Mesendoderm (in vitro differentiated cells): ENCODE data around the gene PABPC1L.

Source experiments
- DNase-seq: peaks from one replicate; pipeline ENCODE4 v3.0.0; 2013
- H2AK5ac ChIP-seq: 2 replicates; pipeline ENCODE4 v1.6.1; 2013; ENCODE audit warnings: low read length, inconsistent platforms
- H2BK120ac ChIP-seq: 2 replicates; pipeline ENCODE4 v1.6.1; 2013; ENCODE audit warnings: low read depth, mild to moderate bottlenecking, low read length, moderate library complexity, mixed read lengths
- H2BK15ac ChIP-seq: replicated peaks from 2 replicates; pipeline ENCODE4 v1.6.1; 2013; ENCODE audit warnings: low read depth, mild to moderate bottlenecking, moderate library complexity
- H2BK5ac ChIP-seq: 2 replicates; pipeline ENCODE4 v1.6.1; 2013; ENCODE audit warnings: low read length, inconsistent platforms
- H3K18ac ChIP-seq: 2 replicates; pipeline ENCODE4 v1.6.1; 2013; ENCODE audit warnings: mild to moderate bottlenecking, low read length, mixed read lengths
- H3K23ac ChIP-seq: one replicate; pipeline ENCODE4 v1.6.1; 2013; ENCODE audit warnings: low read length
- H3K27ac ChIP-seq: 2 replicates; pipeline ENCODE4 v1.5.1; 2013; ENCODE audit warnings: low read depth, mild to moderate bottlenecking, inconsistent platforms, low read length, moderate library complexity
- H3K27me3 ChIP-seq: 2 replicates; pipeline ENCODE4 v1.6.1; 2013; ENCODE audit warnings: low read length, control low read depth, mild to moderate bottlenecking, inconsistent platforms; ENCODE audit not compliant: insufficient read depth, poor library complexity
- H3K36me3 ChIP-seq: 2 replicates; pipeline ENCODE4 v1.6.1; 2013; ENCODE audit warnings: low read length, inconsistent platforms; ENCODE audit not compliant: control insufficient read depth, insufficient read depth
- H3K4ac ChIP-seq: one replicate; pipeline ENCODE4 v1.6.1; 2013; ENCODE audit warnings: low read depth, mild to moderate bottlenecking, low read length, moderate library complexity
- H3K4me1 ChIP-seq: 2 replicates; pipeline ENCODE4 v1.6.1; 2013; ENCODE audit warnings: low read depth, low read length, inconsistent platforms; ENCODE audit not compliant: control insufficient read depth
- H3K4me2 ChIP-seq: 2 replicates; pipeline ENCODE4 v1.6.1; 2013; ENCODE audit warnings: low read length
- H3K4me3 ChIP-seq: 2 replicates; pipeline ENCODE4 v1.5.1; 2013; ENCODE audit warnings: mild to moderate bottlenecking, low read length
- H3K56ac ChIP-seq: one replicate; pipeline ENCODE4 v1.6.1; 2013; ENCODE audit warnings: low read length
- H3K79me1 ChIP-seq: 2 replicates; pipeline ENCODE4 v1.6.1; 2013; ENCODE audit warnings: low read length, inconsistent platforms
- H3K79me2 ChIP-seq: 2 replicates; pipeline ENCODE4 v1.6.1; 2013; ENCODE audit warnings: mild to moderate bottlenecking, low read length; ENCODE audit not compliant: control insufficient read depth, insufficient read depth
- H3K9ac ChIP-seq: 2 replicates; pipeline ENCODE4 v1.6.1; 2013; ENCODE audit warnings: low read length, inconsistent platforms
- H4K5ac ChIP-seq: one replicate; pipeline ENCODE4 v1.6.1; 2013; ENCODE audit warnings: low read length
- H4K8ac ChIP-seq: one replicate; pipeline ENCODE4 v1.6.1; 2013; ENCODE audit warnings: low read depth, mild to moderate bottlenecking, control low read depth, low read length, moderate library complexity
- WGBS: extraction: QIAGEN DNeasy Blood & Tissue Kit; methylation state at CpG from one replicate; pipeline ENCODE4 v1.1.7; 2013; ENCODE audit warnings: low lambda C conversion rate, missing lambda C conversion rate; ENCODE audit not compliant: insufficient coverage; ENCODE audit errors: extremely low coverage; 5-methylcytosine and 5-hydroxymethylcytosine counted together

Gene PABPC1L

GRCh38 chr20:44914924-44915323, 5.1 kb downstream of the PABPC1L start:
- H3K9ac ChIP-seq, result no peak overlapping the region
- H3K36me3 ChIP-seq, result peaks cover 16% of the 10 kb centered on the region
- no peak overlapping the region for H2AK5ac ChIP-seq
- H2BK5ac ChIP-seq, result no peak overlapping the region
- H3K56ac ChIP-seq, result no peak overlapping the region
- no peak for DNase-seq
- no peak overlapping the region for H2BK15ac ChIP-seq
- H3K18ac ChIP-seq, result no peak overlapping the region
- no peak overlapping the region for H3K27ac ChIP-seq
- H4K5ac ChIP-seq, result no peak overlapping the region
- no peak overlapping the region for H3K4ac ChIP-seq
- no peak overlapping the region for H3K4me3 ChIP-seq
- no peak overlapping the region for H2BK120ac ChIP-seq
- H3K79me1 ChIP-seq, result peaks cover 7% of the 10 kb centered on the region
- WGBS, result no CpG with 5 or more reads among the region's 1 CpG
- H3K4me2 ChIP-seq, result no peak overlapping the region
- H4K8ac ChIP-seq, result no peak overlapping the region
- H3K4me1 ChIP-seq, result peaks cover 4% of the 10 kb centered on the region
- peaks cover 2% of the 10 kb centered on the region for H3K79me2 ChIP-seq
- H3K27me3 ChIP-seq, result no peaks in the 10 kb centered on the region
- H3K23ac ChIP-seq, result no peak overlapping the region

DNA sequence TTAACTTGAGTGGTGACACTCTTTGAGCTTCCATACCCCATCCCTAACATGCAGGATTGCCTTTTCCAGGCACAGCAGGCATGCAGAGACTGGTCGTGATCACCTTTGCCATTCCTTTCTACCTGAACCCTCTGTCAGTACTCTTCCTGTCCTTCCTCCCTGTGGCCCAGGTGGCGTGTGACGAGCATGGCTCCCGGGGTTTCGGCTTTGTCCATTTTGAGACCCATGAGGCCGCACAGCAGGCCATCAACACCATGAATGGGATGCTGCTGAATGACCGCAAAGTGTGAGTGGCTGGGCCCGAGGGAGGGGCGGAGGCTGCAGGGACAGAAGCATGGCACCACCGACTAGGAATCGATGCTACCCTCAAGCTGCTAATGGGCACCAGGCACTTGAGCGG, 6.7 kb downstream of the PABPC1L start:
- WGBS, result no CpG with 5 or more reads among the region's 12 CpGs
- no peak overlapping the region for H2BK15ac ChIP-seq
- H3K79me1 ChIP-seq, result peaks cover 7% of the 10 kb centered on the region
- no peak overlapping the region for H3K9ac ChIP-seq
- no peaks in the 10 kb centered on the region for H3K27me3 ChIP-seq
- no peak overlapping the region for H3K56ac ChIP-seq
- H3K23ac ChIP-seq, result no peak overlapping the region
- peaks cover 16% of the 10 kb centered on the region for H3K36me3 ChIP-seq
- H2AK5ac ChIP-seq, result no peak overlapping the region
- H3K4ac ChIP-seq, result no peak overlapping the region
- no peak overlapping the region for H3K4me2 ChIP-seq
- H4K5ac ChIP-seq, result no peak overlapping the region
- DNase-seq, result no peak
- H2BK5ac ChIP-seq, result no peak overlapping the region
- H3K4me1 ChIP-seq, result peaks cover 4% of the 10 kb centered on the region
- no peak overlapping the region for H3K4me3 ChIP-seq
- no peak overlapping the region for H4K8ac ChIP-seq
- H2BK120ac ChIP-seq, result no peak overlapping the region
- H3K79me2 ChIP-seq, result no peaks in the 10 kb centered on the region
- no peak overlapping the region for H3K18ac ChIP-seq
- no peak overlapping the region for H3K27ac ChIP-seq

DNA sequence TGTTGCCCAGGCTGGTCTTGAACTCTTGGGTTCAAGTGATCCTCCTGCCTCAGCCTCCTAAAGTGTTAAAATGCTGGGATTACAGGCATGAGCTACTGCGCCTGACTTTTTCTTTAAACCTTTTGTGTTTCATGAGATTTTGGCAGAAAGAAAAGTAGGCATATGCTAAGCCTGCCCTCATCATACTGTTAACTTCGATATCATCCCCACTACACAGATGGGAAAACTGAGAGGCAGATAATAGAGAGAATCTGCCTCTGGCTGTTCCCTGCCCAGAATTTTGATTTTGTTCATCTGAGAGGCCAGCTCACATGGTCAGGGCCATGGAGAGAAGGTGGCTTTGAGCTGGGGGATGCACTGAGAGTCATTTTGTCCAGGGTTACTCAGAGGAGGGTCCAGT, 7.5 kb downstream of the PABPC1L start:
- Histone ChIP-seq H3K79me2 (no peaks in the 10 kb centered on the region), H2AK5ac (no peak overlapping the region), H3K36me3 (peaks cover 16% of the 10 kb centered on the region), H2BK15ac (no peak overlapping the region), H3K23ac (no peak overlapping the region), H3K4ac (no peak overlapping the region), H3K27me3 (no peaks in the 10 kb centered on the region), H3K79me1 (peaks cover 3% of the 10 kb centered on the region), H3K56ac (no peak overlapping the region), H2BK5ac (no peak overlapping the region), H2BK120ac (no peak overlapping the region), H4K8ac (no peak overlapping the region), H3K27ac (no peak overlapping the region), H4K5ac (no peak overlapping the region), H3K18ac (no peak overlapping the region), H3K9ac (no peak overlapping the region), H3K4me3 (no peak overlapping the region), H3K4me1 (no peaks in the 10 kb centered on the region), H3K4me2 (no peak overlapping the region)
- DNase-seq, result no peak
- WGBS, result no CpG with 5 or more reads among the region's 2 CpGs

DNA sequence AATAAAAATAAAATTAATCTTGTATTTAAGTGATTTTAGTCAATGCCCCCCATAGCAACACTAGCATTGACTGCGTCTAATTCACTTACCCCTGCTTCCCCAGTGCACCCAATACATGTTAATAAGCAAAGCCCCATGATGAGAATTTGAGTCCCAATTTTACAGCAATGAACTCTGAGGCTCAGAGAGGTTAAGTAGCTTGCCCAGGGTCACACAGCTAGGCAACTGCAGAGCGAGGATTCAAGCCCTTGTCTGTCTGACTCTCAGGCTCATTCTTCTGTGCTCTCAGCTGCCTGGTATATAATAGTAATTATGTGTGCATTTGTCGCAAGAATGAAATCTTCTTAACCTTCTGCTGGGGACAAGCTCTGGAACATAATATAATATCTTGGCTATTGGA, 8.5 kb downstream of the PABPC1L start:
- no peak overlapping the region for H3K4me3 ChIP-seq
- H2BK120ac ChIP-seq, result no peak overlapping the region
- no peaks in the 10 kb centered on the region for H3K27me3 ChIP-seq
- H4K8ac ChIP-seq, result no peak overlapping the region
- no peak overlapping the region for H2AK5ac ChIP-seq
- H3K79me2 ChIP-seq, result no peaks in the 10 kb centered on the region
- no peak overlapping the region for H4K5ac ChIP-seq
- no peak overlapping the region for H2BK5ac ChIP-seq
- no peak for DNase-seq
- no peaks in the 10 kb centered on the region for H3K4me1 ChIP-seq
- no peak overlapping the region for H3K27ac ChIP-seq
- no peak overlapping the region for H3K18ac ChIP-seq
- H3K56ac ChIP-seq, result no peak overlapping the region
- peaks cover 3% of the 10 kb centered on the region for H3K79me1 ChIP-seq
- H3K4me2 ChIP-seq, result no peak overlapping the region
- no peak overlapping the region for H3K9ac ChIP-seq
- H3K23ac ChIP-seq, result no peak overlapping the region
- no peak overlapping the region for H2BK15ac ChIP-seq
- no peak overlapping the region for H3K4ac ChIP-seq
- peaks cover 12% of the 10 kb centered on the region for H3K36me3 ChIP-seq
- WGBS, result no CpG with 5 or more reads among the region's 3 CpGs

DNA sequence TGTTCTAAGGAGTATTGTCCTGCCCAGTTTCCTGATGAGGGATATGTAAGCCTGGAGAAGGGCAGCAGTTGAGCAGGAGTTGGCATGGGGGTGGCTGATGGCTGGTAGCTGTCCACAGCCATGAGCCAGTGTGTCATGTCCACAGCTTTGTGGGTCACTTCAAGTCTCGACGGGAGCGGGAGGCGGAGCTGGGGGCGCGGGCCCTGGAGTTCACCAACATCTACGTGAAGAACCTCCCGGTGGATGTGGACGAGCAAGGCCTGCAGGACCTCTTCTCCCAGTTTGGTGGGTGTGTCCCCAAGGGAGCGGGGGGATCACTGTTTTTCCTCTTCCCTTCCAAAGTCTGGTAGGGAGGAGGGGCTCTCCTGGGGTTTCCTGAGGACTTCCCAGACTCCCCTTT, 8.9 kb downstream of the PABPC1L start:
- no peak overlapping the region for H3K27ac ChIP-seq
- WGBS, result no CpG with 5 or more reads among the region's 10 CpGs

DNA sequence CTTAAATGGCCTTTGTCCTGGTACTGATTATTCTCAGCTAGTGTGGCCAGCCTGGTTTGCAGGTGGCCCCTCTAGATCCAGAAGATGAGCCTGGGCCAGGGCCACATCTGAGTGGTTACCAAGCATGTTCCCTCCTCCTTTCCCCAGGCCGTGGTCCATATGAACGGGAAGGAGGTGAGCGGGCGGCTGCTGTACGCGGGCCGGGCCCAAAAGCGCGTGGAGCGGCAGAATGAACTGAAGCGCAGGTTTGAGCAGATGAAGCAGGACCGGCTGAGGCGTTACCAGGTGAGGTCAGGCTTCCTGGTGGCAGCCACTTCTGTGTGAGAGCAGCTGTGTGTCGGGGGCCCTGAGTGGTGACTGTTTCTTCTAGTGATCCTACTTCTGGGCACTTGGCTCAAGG, 11.6 kb downstream of the PABPC1L start:
- Histone ChIP-seq H4K8ac (no peak overlapping the region), H3K18ac (no peak overlapping the region), H3K9ac (no peak overlapping the region), H2AK5ac (no peak overlapping the region), H3K4ac (no peak overlapping the region), H2BK120ac (no peak overlapping the region), H4K5ac (no peak overlapping the region), H3K4me2 (no peak overlapping the region), H3K23ac (no peak overlapping the region), H3K79me2 (no peaks in the 10 kb centered on the region), H3K36me3 (peaks cover 16% of the 10 kb centered on the region), H2BK15ac (no peak overlapping the region), H3K4me3 (no peak overlapping the region), H3K4me1 (no peaks in the 10 kb centered on the region), H3K27ac (no peak overlapping the region), H3K79me1 (no peaks in the 10 kb centered on the region), H3K56ac (no peak overlapping the region), H3K27me3 (no peaks in the 10 kb centered on the region), H2BK5ac (no peak overlapping the region)
- no CpG with 5 or more reads among the region's 14 CpGs for WGBS
- DNase-seq, result no peak

More for the DNA sequence above, 8.9 kb downstream of the PABPC1L start:
- Histone ChIP-seq H2BK5ac (no peak overlapping the region), H3K4me3 (no peak overlapping the region), H2BK120ac (no peak overlapping the region), H3K4me2 (no peak overlapping the region), H2BK15ac (no peak overlapping the region), H3K4me1 (no peaks in the 10 kb centered on the region), H3K9ac (no peak overlapping the region), H3K4ac (no peak overlapping the region), H2AK5ac (no peak overlapping the region), H4K8ac (no peak overlapping the region), H3K23ac (no peak overlapping the region), H3K79me2 (no peaks in the 10 kb centered on the region), H4K5ac (no peak overlapping the region), H3K27me3 (no peaks in the 10 kb centered on the region), H3K36me3 (peaks cover 14% of the 10 kb centered on the region), H3K79me1 (peaks cover 3% of the 10 kb centered on the region), H3K56ac (no peak overlapping the region), H3K18ac (no peak overlapping the region)
- DNase-seq, result no peak
